Neural progenitor cell (in vitro differentiated cells): Measurements from ENCODE around the gene MAPKBP1.

Experiments
- CTCF ChIP-seq: fragments of 200-600 bp; sonication (generic); IDR thresholded peaks from 2 replicates; pipeline ENCODE4 v1.5.1; 2017; ENCODE audit warnings: antibody characterized with exemption, mild to moderate bottlenecking
- EZH2 ChIP-seq: fragments of 200-600 bp; sonication (generic); IDR thresholded peaks from 2 replicates; pipeline ENCODE4 v1.6.1; 2017; ENCODE audit warnings: antibody characterized with exemption, mild to moderate bottlenecking, moderate library complexity

- TF ChIP-seq CTCF (no peak), EZH2 (no peak)
Measured at GRCh38 chr15:41854443-41854842, 80.2 kb downstream of the MAPKBP1 start.
